Liver (tissue), 9 donors: ENCODE results near the gene BEX2. TPM values are rescaled to one million over a fixed set of nuclear protein-coding genes. Genes with fewer than 3 reads are reported as not detected.
"Not testable (repeated sequence)": the region's sequence is repeated elsewhere in the genome, so short reads cannot be mapped to it uniquely, and the experiment has no call there.

Experiments used
- DNase-seq: peaks from one replicate; pipeline ENCODE4 v3.0.0-alpha.2; 2017; ENCODE audit warnings: low spot score
- H3K27ac ChIP-seq, 2 donors: one replicate each; pipeline ENCODE4 v1.7.0; 2013; ENCODE audit warnings: inconsistent platforms in 2 of 2, low read length in 2 of 2, control low read depth in 1 of 2, low read depth in 1 of 2, mild to moderate bottlenecking in 1 of 2
- H3K27me3 ChIP-seq, 4 donors: one replicate each; pipeline versions ENCODE4 v1.6.1 to v1.7.0; 2013; ENCODE audit warnings: low read length in 3 of 4, inconsistent platforms in 1 of 4, mild to moderate bottlenecking in 1 of 4, moderate library complexity in 1 of 4; ENCODE audit not compliant: control insufficient read depth in 4 of 4, insufficient read depth in 4 of 4
- H3K36me3 ChIP-seq, 4 donors: one replicate each; pipeline versions ENCODE4 v1.6.1 to v1.7.0; 2013; ENCODE audit warnings: low read length in 3 of 4, mild to moderate bottlenecking in 3 of 4, low read depth in 1 of 4, moderate library complexity in 1 of 4; ENCODE audit not compliant: control insufficient read depth in 4 of 4, insufficient read depth in 3 of 4
- H3K4me1 ChIP-seq, 4 donors: one replicate each; pipeline versions ENCODE4 v1.6.1 to v1.7.0; 2013; ENCODE audit warnings: low read length in 3 of 4, mild to moderate bottlenecking in 3 of 4, moderate library complexity in 1 of 4; ENCODE audit not compliant: control insufficient read depth in 4 of 4, insufficient read depth in 4 of 4
- H3K4me3 ChIP-seq, 3 donors: one replicate each; pipeline versions ENCODE4 v1.6.1 to v1.7.0; 2013; ENCODE audit warnings: low read length in 3 of 3, control low read depth in 1 of 3, low read depth in 1 of 3, mild to moderate bottlenecking in 1 of 3
- H3K9ac ChIP-seq, 2 donors: one replicate each; pipeline ENCODE4 v1.7.0; 2013; ENCODE audit warnings: low read length in 2 of 2, mild to moderate bottlenecking in 2 of 2, moderate library complexity in 2 of 2, control low read depth in 1 of 2, low read depth in 1 of 2
- H3K9me3 ChIP-seq, 4 donors: one replicate each; pipeline versions ENCODE4 v1.6.1 to v1.7.0; 2013; ENCODE audit warnings: low read length in 3 of 4; ENCODE audit not compliant: control insufficient read depth in 4 of 4
- ATF3 ChIP-seq: IDR thresholded peaks from 2 replicates; pipeline ENCODE4 v1.6.1; 2016; ENCODE audit warnings: antibody characterized with exemption
- CTCF ChIP-seq: fragments of 150-350 bp; IDR thresholded peaks from 2 replicates; pipeline ENCODE4 v1.5.1; 2017; ENCODE audit warnings: improper control_type of control experiment, low read depth, low read length; ENCODE audit not compliant: missing input control
- EGR1 ChIP-seq, 2 donors: IDR thresholded peaks; 2 replicates each; pipeline ENCODE4 v1.6.1; 2016 to 2018; ENCODE audit warnings: antibody characterized with exemption in 2 of 2, low read depth in 2 of 2
- FOXA2 ChIP-seq: IDR thresholded peaks from 2 replicates; pipeline ENCODE4 v1.6.1; 2016; ENCODE audit warnings: antibody characterized with exemption
- GABPA ChIP-seq, 2 donors: IDR thresholded peaks in 1 of 2; conservative IDR thresholded peaks in 1 of 2; 2 replicates each; pipeline ENCODE4 v1.6.1; 2016; ENCODE audit warnings: antibody characterized with exemption in 2 of 2, mild to moderate bottlenecking in 1 of 2, moderate library complexity in 1 of 2
- HNF4G ChIP-seq: IDR thresholded peaks from 2 replicates; pipeline ENCODE4 v1.6.1; 2016; ENCODE audit warnings: antibody characterized with exemption
- JUND ChIP-seq, 2 donors: IDR thresholded peaks; 2 replicates each; pipeline ENCODE4 v1.6.1; 2016; ENCODE audit warnings: antibody characterized with exemption in 2 of 2
- RAD21 ChIP-seq, 2 donors: IDR thresholded peaks; 2 replicates each; pipeline ENCODE4 v1.6.1; 2016; ENCODE audit warnings: antibody characterized with exemption in 2 of 2, mild to moderate bottlenecking in 2 of 2
- REST ChIP-seq: IDR thresholded peaks from 2 replicates; pipeline ENCODE4 v1.6.1; 2016; ENCODE audit warnings: antibody characterized with exemption, mild to moderate bottlenecking
- RXRA ChIP-seq, 2 donors: IDR thresholded peaks; 2 replicates each; pipeline ENCODE4 v1.6.1; 2017 to 2018; ENCODE audit warnings: antibody characterized with exemption in 2 of 2, mild to moderate bottlenecking in 1 of 2
- SP1 ChIP-seq: IDR thresholded peaks from 2 replicates; pipeline ENCODE4 v1.6.1; 2018; ENCODE audit warnings: antibody characterized with exemption, mild to moderate bottlenecking
- TAF1 ChIP-seq: conservative IDR thresholded peaks from 2 replicates; pipeline ENCODE4 v1.6.1; 2016; ENCODE audit warnings: antibody characterized with exemption, mild to moderate bottlenecking
- YY1 ChIP-seq: IDR thresholded peaks from 2 replicates; pipeline ENCODE4 v1.6.1; 2016; ENCODE audit warnings: antibody characterized with exemption, mild to moderate bottlenecking
- WGBS: extraction: QIAGEN DNeasy Blood & Tissue Kit; methylation state at CpG from one replicate; pipeline ENCODE4 v1.1.7; 2013; 5-methylcytosine and 5-hydroxymethylcytosine counted together
- polyA plus RNA-seq, 2 donors: library from polyadenylated mRNA; stranded (reverse) in 1 of 2; unstranded in 1 of 2; fragments of 200-250 nt in 1 of 2; fragments of >200 nt in 1 of 2; fragmentation: Nextera tagmentation in 1 of 2; extraction: Ambion mirVana in 1 of 2; gene quantifications; one replicate each; pipeline versions ENCODE4 v1.2.1 to v1.2.3, GENCODE V29; 2013 to 2015
- total RNA-seq, 2 donors: library from RNA; depleted of rRNA; stranded (reverse); fragments of >200 nt; gene quantifications; one replicate each; pipeline ENCODE4 v1.2.3, GENCODE V29; 2014
- TF ChIP-seq, protein P1 (sequence below): IDR thresholded peaks from 2 replicates; pipeline ENCODE4 v1.6.1; 2016; ENCODE audit warnings: antibody characterized with exemption
- TF ChIP-seq, protein P2 (sequence below): IDR thresholded peaks from 2 replicates; pipeline ENCODE4 v1.6.1; 2016; ENCODE audit warnings: antibody characterized with exemption
- donor health status: healthy.
- donor health status: healthy.
- donor health status: healthy.
- donor health status: healthy.
- donor health status: healthy.

BEX2 gene
- total and polyA plus RNA-seq, 4 donors, result 0.75 to 21.9 (median 4.0) TPM

GRCh38 chrX:103309860-103310554, 783 bp downstream of the BEX2 start:
- WGBS, result 28% methylated on average over 32 of the region's 32 CpGs

DNA sequence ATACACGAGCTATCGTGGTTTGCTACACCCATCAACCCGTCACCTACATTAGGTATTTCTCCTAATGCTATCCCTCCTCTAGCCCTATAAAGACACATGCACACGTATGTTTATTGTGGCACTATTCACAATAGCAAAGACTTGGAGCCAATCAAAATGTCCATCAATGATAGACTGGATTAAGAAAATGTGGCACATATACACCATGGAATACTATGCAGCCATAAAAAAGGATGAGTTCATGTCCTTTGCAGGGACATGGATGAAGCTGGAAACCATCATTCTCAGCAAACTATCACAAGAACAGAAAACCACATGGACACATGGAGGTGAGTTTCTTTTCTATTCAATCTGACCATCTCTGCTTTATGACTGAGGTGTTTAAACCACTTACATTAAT, 5.1 kb downstream of the BEX2 start:
- not testable (repeated sequence) for H3K27ac ChIP-seq, H3K4me1 ChIP-seq, H3K27me3 ChIP-seq, DNase-seq, H3K4me3 ChIP-seq, H3K36me3 ChIP-seq, H3K9ac ChIP-seq, H3K9me3 ChIP-seq
- WGBS, result 94% methylated on average over 4 of the region's 4 CpGs

More at GRCh38 chrX:103309860-103310554, 783 bp downstream of the BEX2 start:
- no peak overlapping the region for H3K27ac ChIP-seq
- peak overlapping the region in 1 of 3 donors; percentile 51 for H3K4me3 ChIP-seq
- H3K27me3 ChIP-seq, result no peaks in the 10 kb centered on the region
- peaks cover 0 to 4% (median 0%) of the 10 kb centered on the region in 4 donors for H3K4me1 ChIP-seq
- TF ChIP-seq TAF1 (no peak), REST (no peak), YY1 (no peak), RXRA (IDR thresholded peaks at IDR 0.05) (no peak), EGR1 (IDR thresholded peaks at IDR 0.05; ENCODE audit: low read depth in 2 of 2) (no peak), GABPA (IDR thresholded peaks at IDR 0.05 in 1 of 2, conservative IDR thresholded peaks at IDR 0.05 in 1 of 2) (no peak), CTCF (no peak), RAD21 (IDR thresholded peaks at IDR 0.05) (no peak), HNF4G (no peak), JUND (IDR thresholded peaks at IDR 0.05) (no peak), FOXA2 (no peak), ATF3 (no peak), SP1 (no peak)
- TF ChIP-seq, protein P1, sequence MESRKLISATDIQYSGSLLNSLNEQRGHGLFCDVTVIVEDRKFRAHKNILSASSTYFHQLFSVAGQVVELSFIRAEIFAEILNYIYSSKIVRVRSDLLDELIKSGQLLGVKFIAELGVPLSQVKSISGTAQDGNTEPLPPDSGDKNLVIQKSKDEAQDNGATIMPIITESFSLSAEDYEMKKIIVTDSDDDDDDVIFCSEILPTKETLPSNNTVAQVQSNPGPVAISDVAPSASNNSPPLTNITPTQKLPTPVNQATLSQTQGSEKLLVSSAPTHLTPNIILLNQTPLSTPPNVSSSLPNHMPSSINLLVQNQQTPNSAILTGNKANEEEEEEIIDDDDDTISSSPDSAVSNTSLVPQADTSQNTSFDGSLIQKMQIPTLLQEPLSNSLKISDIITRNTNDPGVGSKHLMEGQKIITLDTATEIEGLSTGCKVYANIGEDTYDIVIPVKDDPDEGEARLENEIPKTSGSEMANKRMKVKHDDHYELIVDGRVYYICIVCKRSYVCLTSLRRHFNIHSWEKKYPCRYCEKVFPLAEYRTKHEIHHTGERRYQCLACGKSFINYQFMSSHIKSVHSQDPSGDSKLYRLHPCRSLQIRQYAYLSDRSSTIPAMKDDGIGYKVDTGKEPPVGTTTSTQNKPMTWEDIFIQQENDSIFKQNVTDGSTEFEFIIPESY, result no peak
- TF ChIP-seq, protein P2, sequence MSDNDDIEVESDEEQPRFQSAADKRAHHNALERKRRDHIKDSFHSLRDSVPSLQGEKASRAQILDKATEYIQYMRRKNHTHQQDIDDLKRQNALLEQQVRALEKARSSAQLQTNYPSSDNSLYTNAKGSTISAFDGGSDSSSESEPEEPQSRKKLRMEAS, result no peak
- DNase-seq, result no peak
- no peak overlapping the region for H3K9ac ChIP-seq
- H3K36me3 ChIP-seq, result no peaks in the 10 kb centered on the region
- H3K9me3 ChIP-seq, result no peaks in the 10 kb centered on the region
